AG10803 (cell line): ENCODE results near the gene ZNF491.
"Not testable (repeated sequence)": the region's sequence is repeated elsewhere in the genome, so short reads cannot be mapped to it uniquely, and the experiment has no call there.

Experiments
- DNase-seq: peaks from one replicate; pipeline ENCODE4 v3.0.0; 2010; ENCODE audit warnings: low read depth
- H3K4me3 ChIP-seq: 2 replicates; pipeline ENCODE4 v1.5.1; 2011; ENCODE audit warnings: mild to moderate bottlenecking, low read length, control low read depth
- CTCF ChIP-seq: conservative IDR thresholded peaks from 2 replicates; pipeline ENCODE4 v1.5.1; 2011; ENCODE audit warnings: mild to moderate bottlenecking, low read length, control low read depth, inconsistent platforms

Gene ZNF491

DNA sequence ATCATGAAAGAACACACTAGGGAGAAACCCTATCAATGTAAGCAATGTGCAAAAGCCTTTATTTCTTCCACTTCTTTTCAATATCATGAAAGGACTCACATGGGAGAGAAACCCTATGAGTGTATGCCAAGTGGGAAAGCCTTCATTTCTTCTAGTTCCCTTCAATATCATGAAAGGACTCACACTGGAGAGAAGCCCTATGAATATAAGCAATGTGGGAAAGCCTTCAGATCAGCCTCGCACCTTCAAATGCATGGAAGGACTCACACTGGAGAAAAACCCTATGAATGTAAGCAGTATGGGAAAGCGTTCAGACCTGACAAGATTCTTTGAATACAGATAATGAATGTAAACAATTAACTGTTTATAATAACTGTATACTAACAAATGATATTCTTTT lies 35.2 kb downstream of the ZNF491 start:
- DNase-seq = no peak
- no peak for TF ChIP-seq CTCF
- no peak overlapping the region for H3K4me3 ChIP-seq

DNA sequence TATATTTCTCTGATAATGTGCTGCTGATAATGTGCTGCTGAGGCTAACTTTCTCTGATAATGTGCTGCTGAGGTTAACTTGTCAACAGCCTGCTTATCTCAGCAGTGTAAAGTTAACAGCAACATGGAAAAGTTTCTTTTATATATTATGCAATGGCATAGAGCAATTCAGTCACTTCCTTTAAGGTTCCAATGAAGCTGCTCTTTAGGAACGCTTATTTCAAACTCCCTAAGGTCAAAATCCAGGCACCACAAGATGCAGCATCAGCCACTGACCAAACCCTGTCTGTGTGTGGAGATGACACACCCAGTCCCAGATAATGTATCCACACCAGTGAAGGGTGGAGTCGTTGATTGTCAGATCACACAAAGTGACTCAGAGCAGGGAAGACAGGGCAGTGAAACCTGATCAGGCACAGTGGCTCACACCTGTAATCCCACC lies 37.3 kb downstream of the ZNF491 start:
- not testable (repeated sequence) for H3K4me3 ChIP-seq, DNase-seq

- peak; percentile 3 for DNase-seq
- no peak for TF ChIP-seq CTCF
- no peak overlapping the region for H3K4me3 ChIP-seq
These were observed 45.4 kb downstream of the ZNF491 start for GRCh38 chr19:11843722-11844121.

DNA sequence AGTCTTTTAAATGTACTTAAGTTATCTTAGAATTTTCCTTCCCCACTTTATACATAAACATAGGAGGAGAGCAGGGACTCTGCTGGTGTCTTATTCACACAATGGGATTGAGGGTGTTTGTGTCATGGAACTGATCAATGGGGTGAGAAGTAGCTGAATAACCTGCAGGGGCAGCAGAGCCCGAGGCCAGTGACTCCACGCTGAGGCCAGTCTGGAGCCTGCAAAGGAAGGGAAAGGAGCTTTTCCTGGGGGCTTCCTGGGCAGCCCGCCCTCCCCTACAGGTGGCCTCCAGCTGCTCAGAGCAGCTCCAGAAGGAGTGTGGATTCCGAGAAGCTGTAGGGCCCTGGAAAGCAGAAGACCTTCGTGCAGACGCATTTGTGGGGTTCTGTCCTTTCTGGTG lies 49.3 kb downstream of the ZNF491 start:
- not testable (repeated sequence) for DNase-seq

DNA sequence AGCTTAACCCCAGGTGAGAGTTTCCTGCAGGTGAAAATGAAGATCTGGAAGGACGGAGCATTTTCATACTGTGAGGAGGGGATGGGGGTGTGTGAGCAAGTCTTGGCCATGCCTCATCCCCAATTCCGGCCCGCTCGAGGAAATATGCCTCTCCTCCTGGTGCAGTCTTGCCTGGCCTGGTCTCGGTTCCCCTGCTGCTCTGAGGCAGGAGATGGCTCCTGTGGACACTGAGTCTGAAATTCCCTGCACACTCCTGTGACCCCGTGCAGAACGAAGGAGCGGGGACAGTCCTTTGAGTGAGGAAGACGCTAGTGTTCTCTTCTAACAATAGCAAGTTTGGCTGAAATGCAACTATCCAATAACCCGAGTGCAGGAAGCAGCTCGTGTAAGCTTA lies 49.9 kb downstream of the ZNF491 start:
- H3K4me3 ChIP-seq = peak overlapping the region; percentile 81
- DNase-seq = no peak
- no peak for TF ChIP-seq CTCF

More for the DNA sequence above, 49.3 kb downstream of the ZNF491 start:
- H3K4me3 ChIP-seq = not testable (repeated sequence)

DNA sequence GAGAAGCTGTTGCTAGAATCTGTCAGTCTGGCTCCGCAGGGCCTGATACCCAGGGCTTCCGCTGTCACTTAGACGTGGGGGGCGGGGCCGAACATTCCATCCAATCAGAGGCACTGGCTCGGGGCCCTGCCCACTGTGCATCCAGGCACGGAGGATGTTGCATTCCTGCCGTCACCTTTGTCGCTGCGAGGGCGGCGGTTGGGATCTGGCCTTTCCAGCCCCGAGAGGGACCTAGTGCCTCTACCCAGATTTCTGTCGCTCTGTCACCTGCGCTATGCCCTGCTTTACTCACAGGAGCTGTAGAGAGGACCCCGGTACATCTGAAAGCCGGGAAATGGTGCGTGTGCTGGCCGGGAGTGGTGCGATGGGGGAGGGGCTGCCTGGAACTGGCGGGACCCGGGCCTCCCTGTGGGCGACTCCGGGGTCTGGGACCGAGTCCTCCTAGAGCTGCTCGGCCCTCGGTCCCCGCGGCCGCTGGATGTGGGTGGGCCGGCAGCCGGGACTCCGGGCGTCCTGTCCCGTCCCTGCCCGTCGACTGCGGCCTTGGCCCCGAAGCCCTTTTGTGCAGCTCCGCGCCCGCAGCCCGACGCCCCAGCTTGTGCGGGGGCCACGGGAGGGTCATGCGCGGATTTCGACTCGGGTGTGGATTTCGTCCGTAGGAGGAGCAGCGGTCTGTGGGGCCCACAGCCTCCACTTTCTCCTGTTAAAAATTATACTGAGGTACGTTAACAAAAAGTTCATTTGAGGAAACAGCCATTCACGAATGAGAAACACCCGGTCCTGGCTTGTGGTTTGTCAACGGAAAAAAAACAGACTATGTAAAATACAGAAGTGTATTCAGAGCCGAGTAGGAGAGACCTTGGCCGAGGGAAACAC lies 50.5 kb downstream of the ZNF491 start, which contains the start of gene ZNF439:
Gene ZNF439 (plus strand): TSS at position 133 of the 876 bp plus-strand sequence. CDS start 142 bp downstream, at position 275.
- DNase-seq = peak; percentile 72
- peak within 1 kb of the TSS; percentile 81 for H3K4me3 ChIP-seq
- TF ChIP-seq CTCF = no peak

DNA sequence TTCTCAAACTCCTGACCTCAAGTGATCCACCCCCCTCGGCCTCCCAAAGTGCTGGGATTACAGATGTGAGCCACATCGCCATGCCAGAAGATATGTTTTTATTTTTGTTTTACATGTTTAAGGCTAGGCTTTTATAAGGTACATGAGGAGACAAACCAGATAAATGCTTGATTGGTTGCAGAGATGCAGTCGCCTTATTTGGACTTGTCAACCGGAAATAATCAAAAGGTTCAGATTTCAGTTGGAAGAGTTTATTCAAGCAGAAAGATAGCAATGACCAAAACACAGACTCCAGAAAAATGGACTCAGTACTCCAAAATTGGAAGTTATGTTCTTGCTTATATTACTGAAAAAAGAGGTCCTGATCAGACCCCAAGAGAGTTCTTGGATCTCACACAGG lies 52.0 kb downstream of the ZNF491 start:
- not testable (repeated sequence) for DNase-seq, H3K4me3 ChIP-seq

- TF ChIP-seq CTCF = no peak
- H3K4me3 ChIP-seq = no peak overlapping the region
- no peak for DNase-seq
These were observed 55.0 kb downstream of the ZNF491 start for GRCh38 chr19:11853358-11853757.
